ENCODE measurements around the gene RNF130.

The RNF130 gene, protein sequence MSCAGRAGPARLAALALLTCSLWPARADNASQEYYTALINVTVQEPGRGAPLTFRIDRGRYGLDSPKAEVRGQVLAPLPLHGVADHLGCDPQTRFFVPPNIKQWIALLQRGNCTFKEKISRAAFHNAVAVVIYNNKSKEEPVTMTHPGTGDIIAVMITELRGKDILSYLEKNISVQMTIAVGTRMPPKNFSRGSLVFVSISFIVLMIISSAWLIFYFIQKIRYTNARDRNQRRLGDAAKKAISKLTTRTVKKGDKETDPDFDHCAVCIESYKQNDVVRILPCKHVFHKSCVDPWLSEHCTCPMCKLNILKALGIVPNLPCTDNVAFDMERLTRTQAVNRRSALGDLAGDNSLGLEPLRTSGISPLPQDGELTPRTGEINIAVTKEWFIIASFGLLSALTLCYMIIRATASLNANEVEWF

DNA sequence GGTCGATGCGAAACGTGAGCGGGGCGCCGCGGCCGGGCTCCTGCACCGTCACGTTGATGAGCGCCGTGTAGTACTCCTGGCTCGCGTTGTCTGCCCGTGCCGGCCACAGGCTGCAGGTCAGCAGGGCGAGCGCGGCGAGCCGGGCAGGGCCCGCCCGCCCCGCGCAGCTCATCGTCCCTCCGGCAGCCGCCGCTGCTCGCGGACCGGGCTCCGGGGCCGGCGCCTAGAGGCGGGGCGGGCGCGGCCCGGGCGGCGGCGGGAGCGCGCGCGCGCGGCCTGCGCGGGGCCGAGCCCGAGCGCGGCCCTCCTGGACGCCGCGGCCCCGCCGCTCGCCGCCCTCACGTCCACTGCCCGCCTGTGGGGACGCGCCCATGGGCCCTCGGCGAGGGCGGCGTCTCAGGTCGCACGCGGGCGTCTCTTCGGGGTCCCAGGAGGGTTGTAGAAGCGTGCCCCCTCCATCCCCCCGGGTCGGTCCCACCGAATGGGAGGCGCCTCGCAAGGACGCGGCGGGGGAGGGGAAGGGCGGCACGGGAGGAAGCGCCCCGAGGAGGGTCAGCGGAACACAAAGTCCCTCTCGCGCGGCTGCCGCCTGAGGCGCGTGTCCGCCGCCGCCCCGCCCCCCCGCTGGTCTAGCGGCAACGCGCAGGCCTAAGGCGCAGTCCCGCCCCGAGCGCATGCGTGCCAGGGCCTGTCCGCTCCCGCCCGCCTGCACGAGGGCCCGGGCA lies at the start of gene RNF130:
Gene RNF130, minus strand, starts transcription at position 229 of the 725 bp plus-strand sequence. Its CDS starts 57 bp downstream, at position 172.
- Mint-ChIP-seq H3K27ac (peak within 1 kb of the TSS; percentile 48 to 90), H3K9me3 (peaks cover 4 to 15% of the 10 kb centered on the region in 2 donors)
- peak; percentile 90 for ATAC-seq

DNA sequence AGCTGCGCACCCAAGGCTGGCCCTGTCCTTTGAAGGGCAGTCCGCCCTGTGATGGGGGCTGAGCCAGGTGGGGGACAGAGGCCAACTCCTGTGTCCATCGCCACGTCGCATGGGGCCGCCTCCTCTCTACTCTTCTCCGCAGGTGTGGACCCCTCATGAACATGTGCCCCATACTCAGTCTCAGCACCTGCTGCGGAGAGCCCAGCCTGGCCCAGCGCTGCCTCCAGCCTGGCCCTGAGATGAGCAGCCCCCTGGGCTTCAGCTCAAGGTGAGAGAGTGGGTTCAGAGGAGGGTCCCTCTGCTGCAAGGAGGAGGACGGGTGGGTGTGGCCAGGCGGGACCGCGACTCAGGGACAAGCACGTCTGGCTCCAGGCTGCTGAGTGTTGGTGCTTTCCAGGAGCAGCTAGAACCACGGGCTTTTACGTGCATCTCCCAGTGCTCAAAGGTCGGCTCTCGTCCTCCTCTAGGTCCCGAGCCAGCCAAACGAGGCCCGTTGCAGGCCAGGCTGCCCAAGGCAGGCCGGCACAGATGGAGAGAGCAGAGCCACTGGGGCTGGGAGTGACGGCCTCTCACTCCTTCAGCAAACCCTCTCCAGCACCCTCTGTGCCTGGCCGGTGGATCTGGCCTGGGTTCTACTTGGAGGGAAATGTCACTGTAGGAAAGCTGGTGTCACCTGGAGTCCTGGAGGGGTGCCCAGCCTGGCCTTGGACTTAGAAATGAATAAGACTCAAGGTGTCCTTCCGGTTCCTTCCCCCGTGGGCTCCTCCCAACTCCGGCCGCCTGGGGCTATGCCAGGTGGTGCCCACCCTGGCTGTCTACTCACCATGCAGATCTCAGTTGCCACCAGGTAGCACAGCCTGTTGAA lies 48.9 kb upstream of the RNF130 start:
- peaks cover 17% of the 10 kb centered on the region for H3K27me3 Mint-ChIP-seq

More for the DNA sequence above, at the start of gene RNF130:
- peak; percentile 92 to 93 for DNase-seq
- Mint-ChIP-seq H3K27me3 (no peaks in the 10 kb centered on the region), H3K4me1 (peaks cover 27% of the 10 kb centered on the region), H3K4me3 (peak within 1 kb of the TSS; percentile 89)

DNA sequence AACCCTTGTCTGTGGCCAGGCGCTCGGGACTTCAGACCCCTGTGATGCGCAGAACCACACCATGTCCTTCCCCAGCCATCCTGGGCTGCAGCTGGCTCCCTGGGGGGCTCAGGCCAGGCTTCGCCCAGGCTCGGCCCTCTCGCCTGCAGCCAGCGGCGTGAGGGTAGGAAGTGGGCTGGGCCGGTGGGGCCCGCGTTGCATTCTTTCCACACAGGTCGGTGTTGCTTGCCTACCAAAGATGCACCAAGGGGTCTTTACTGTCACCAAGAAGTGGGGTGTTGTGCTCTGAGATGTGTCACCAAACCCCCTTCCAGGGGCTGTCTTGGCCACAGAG lies 48.3 kb upstream of the RNF130 start:
- H3K27me3 Mint-ChIP-seq: peaks cover 11% of the 10 kb centered on the region
- H3K9me3 Mint-ChIP-seq: no peaks in the 10 kb centered on the region
- DNase-seq: no peak
- H3K27ac Mint-ChIP-seq: no peak overlapping the region
- no peaks in the 10 kb centered on the region for H3K4me1 Mint-ChIP-seq
- ATAC-seq: peak; percentile 9
- no peak overlapping the region for H3K4me3 Mint-ChIP-seq

More for the DNA sequence above, 48.9 kb upstream of the RNF130 start:
- no peaks in the 10 kb centered on the region for H3K9me3 Mint-ChIP-seq
- H3K4me3 Mint-ChIP-seq: no peak overlapping the region
- ATAC-seq (peak; percentile 12), DNase-seq (no peak)
- no peak overlapping the region for H3K27ac Mint-ChIP-seq
- H3K4me1 Mint-ChIP-seq: no peaks in the 10 kb centered on the region

DNA sequence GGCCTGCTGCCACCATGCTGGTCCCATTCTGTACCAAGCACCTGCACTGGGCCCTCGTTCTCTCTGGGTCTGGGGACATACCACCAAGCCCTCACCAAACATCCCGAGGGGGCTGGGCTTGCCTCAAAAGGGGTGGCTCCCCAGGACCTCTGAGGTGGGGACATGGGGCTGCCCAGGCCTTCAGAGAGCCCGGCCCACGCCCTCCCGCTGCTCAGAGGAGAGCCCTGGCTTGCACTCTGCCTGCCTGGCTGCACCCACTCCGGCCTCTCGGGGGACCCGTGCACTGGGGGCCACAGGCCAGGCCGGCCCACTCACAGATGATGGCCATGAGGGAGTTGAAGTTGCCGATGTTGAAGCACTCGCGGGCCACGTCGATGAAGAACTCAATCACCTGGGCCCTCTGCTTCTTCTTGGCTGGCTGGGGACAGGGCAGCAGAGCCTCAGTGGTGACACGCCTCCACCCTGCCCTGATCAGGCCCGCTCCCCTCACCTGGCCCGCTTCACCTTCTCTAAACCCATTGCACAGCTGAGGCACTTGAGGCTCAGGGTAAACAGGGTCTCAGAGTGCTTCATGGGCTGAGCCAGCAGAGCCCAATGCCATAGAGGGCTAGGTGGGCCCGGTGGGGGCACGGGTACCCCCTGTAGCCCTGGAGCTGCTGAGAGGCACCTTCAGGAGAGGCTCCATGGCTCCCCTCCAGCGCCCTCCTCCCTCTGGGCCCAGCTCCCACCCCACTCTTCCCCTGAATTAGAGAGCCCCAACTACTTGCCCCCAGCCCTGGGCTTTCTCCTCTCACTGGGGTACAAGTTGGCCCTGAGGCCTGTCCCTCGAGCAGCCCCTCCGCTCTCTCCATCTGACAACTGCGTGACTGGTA lies 47.7 kb upstream of the RNF130 start:
- DNase-seq (no peak), ATAC-seq (peak; percentile 41)
- no peaks in the 10 kb centered on the region for H3K9me3 Mint-ChIP-seq
- no peaks in the 10 kb centered on the region for H3K4me1 Mint-ChIP-seq
- peaks cover 5% of the 10 kb centered on the region for H3K27me3 Mint-ChIP-seq
- H3K27ac Mint-ChIP-seq: no peak overlapping the region
- no peak overlapping the region for H3K4me3 Mint-ChIP-seq

DNA sequence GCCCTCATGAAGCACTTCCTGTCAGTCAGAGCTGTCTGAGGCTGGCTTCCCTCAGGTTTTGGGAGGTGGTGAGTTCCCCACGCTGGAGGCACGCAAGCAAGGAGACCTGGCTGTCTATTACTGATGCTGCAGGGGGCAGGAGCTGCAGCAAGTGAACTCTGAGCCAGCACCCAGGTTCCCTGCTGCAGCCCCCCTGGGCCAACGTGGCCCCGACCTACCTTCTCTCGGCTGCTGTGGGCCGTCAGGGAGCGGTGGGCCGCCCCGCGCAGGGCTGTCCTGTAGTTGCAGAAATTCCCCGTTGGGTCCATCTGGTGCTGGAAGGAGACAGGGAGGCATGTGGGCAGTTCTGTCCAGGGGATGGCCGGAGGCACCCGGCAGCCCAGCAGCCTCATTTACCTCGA lies 46.8 kb upstream of the RNF130 start:
- no peaks in the 10 kb centered on the region for H3K9me3 Mint-ChIP-seq
- DNase-seq (no peak), ATAC-seq (no peak)
- no peaks in the 10 kb centered on the region for H3K4me1 Mint-ChIP-seq
- no peak overlapping the region for H3K4me3 Mint-ChIP-seq
- H3K27me3 Mint-ChIP-seq: no peaks in the 10 kb centered on the region
- H3K27ac Mint-ChIP-seq: no peak overlapping the region

DNA sequence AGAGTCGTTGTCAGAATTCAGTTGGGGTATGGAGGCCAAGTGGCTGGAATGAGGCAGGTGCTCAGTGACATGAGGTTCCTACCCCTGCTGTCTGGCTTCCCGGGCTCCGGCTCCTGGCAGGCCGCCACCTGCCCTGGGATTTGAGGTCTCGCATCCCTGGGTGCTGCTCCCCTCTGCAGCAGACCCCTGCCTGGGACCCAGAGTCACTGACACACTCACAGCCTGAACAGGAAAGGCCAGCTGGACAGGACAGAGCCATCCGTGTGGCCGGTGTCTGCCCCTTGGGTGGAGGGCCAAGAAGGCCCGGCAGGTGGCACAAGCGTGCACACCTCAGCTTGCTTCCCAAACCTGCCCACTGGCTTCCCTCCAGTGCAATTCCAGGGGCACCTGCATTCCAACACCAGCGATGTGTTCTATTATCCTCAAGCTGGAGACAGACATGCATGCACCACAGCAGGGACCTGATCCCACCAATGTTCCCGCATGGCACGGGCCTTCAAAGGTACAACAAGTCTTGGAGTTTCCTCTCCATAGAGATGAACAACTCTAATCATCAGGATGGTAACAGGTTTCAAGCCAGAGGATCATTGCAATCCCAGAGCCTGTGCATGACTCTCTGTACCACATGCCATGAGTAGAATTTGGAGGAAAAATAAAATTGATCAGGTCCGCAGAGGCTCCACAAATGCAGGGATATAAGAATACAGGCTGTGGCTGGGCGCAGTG lies 45.6 kb upstream of the RNF130 start:
- Mint-ChIP-seq H3K27me3 (no peaks in the 10 kb centered on the region), H3K9me3 (no peaks in the 10 kb centered on the region), H3K27ac (no peak overlapping the region), H3K4me3 (no peak overlapping the region), H3K4me1 (no peaks in the 10 kb centered on the region)
- ATAC-seq (no peak), DNase-seq (no peak)

DNA sequence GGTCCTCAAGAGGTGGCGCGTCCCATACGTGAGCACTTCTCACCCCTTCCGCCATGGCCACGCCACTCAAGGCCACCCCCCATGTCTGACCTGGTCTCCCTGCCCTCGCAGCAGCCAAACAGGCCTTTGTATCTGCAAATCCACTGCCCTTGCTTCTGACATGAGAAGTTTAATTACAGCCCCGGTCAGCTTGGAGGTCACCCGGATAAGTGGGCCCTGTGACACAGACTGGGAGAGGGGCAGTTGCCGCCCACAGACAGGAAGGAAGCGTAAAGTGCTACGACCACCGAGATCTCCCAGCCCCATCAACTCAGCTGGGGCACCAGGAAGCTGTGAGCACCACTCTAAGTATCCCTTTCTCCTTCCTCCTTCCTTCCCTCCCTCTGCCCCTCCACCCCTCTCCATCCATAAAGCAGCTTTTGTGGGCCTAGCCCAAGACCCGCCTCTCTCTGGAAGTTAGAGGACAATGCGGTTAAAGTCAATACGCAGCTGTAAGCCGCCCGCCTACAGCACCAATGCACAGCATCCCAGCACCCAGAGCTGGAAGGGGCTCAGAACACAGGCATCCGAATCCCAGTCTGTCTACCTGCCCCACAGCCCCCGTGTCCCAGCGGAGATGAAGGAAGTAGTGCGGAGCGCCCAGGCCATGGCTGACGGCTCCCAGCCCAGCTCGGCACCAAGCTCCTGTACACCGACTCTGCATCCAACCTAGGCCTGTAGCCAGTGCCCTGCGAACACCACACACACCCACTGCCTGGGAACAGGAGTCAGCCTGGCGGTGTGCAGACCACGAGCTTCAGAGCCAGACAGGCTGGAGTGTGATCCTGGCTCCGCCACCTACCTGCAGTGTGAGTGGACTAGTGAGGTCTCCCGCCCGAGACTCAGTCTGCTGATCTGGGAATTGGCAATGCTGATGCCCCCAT lies 44.8 kb upstream of the RNF130 start:
- no peaks in the 10 kb centered on the region for H3K27me3 Mint-ChIP-seq
- ATAC-seq (no peak), DNase-seq (no peak)
- H3K4me1 Mint-ChIP-seq: no peaks in the 10 kb centered on the region
- no peak overlapping the region for H3K27ac Mint-ChIP-seq
- H3K4me3 Mint-ChIP-seq: no peak overlapping the region
- no peaks in the 10 kb centered on the region for H3K9me3 Mint-ChIP-seq

DNA sequence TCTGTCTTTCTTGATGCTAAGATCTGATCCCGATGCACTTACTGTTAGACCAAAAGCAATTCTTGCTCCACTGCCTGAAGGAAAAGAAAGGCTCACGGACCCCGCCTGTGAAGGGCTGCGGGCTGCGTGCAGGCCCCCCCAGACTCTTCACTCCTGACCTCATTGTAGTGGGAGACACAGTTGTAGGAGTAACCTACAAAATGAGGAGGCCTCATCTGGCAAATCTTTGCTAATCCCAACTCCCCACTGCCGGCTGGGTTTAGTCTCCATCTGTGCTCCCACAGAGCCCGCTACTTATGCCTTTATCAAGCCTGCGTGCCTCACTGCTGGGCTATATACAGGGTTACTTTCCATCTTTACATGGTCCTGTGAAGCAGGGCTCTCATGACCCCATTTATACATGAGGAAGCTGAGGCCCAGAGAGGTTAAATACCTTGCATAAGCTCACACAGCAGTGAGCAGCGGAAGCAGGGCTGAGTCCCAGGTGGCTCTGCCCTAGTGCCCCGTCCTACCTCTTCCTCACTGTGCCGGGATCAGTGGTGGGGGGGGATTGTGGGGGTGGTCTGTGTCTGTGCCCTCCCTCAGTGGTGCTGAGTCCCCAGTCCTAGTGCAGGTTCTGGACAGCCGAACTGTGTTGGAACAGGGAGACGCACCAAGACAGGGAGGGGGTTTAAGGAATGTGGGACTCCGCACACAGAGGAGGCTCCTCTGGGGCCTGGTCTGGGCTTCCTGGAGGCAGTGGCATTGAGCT lies 43.9 kb upstream of the RNF130 start:
- Mint-ChIP-seq H3K27me3 (no peaks in the 10 kb centered on the region), H3K27ac (no peak overlapping the region)
- DNase-seq: no peak

DNA sequence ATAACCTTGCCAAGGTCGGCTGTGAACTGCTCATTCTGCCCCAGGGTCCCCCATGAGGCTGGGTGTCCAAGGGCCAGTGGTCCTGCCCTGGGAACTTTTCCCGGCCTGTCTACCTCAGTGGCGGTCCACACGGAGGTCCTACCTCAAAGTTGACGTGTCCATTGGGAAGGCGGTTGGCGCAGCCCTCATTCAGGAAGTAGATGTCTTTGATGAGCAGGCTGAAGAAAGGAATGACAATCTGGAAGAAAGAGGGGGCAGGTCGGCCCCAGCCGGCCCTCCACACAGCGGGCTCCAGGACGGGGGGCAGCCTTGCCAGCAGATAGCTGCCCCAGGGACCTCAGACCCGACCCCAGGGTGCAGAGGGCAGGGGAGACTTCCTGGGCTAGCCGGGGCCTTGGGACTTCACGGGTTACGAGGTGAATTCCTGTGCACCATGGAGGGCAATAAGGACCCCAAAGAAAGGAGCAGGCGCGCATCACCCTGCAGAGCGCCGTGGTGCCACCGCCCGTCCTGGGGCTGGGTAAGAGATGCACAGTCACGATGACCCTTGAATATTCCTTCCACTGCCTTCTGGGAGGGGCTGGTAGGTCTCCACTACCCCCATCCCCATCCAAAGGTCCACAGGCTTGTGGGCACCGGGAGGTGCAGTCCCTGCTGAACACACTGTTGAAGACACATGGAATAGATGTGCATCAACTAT lies 42.9 kb upstream of the RNF130 start:
- Mint-ChIP-seq H3K27me3 (no peaks in the 10 kb centered on the region), H3K9me3 (no peaks in the 10 kb centered on the region), H3K4me3 (no peak overlapping the region), H3K4me1 (no peaks in the 10 kb centered on the region), H3K27ac (no peak overlapping the region)
- no peak for DNase-seq
- no peak for ATAC-seq

More for the DNA sequence above, 43.9 kb upstream of the RNF130 start:
- Mint-ChIP-seq H3K4me3 (no peak overlapping the region), H3K4me1 (no peaks in the 10 kb centered on the region), H3K9me3 (no peaks in the 10 kb centered on the region)
- ATAC-seq: no peak

DNA sequence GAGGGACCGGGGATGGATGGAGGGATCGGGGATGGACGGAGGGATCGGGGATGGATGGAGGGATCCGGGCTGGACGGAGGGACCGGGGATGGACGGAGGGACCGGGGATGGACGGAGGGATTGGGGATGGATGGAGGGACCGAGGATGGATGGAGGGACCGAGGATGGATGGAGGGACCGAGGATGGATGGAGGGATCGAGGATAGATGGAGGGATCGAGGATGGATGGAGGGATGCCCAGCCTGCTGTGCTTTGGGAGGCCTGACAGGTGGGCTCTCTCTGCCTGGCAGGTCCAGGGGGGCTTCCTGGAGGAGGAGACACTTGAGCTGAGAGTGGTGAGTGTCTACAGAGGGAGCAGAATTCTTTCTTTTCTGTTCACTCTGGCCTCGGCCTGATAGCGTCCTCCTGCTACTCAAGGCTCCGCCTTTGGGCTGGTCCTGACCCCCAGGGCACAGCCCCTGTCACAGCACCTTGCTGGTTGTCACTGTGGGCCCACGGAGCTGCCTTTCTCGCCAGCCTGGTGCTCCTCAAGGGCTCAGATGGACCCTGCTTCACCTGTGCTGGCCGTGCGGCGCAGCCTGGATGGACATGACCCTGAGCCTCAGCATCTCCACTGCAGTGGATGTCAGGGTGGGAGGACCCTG lies 42.2 kb upstream of the RNF130 start:
- DNase-seq (no peak), ATAC-seq (no peak)
- Mint-ChIP-seq H3K27ac (no peak overlapping the region), H3K4me1 (no peaks in the 10 kb centered on the region), H3K9me3 (no peaks in the 10 kb centered on the region), H3K27me3 (no peaks in the 10 kb centered on the region), H3K4me3 (no peak overlapping the region)

DNA sequence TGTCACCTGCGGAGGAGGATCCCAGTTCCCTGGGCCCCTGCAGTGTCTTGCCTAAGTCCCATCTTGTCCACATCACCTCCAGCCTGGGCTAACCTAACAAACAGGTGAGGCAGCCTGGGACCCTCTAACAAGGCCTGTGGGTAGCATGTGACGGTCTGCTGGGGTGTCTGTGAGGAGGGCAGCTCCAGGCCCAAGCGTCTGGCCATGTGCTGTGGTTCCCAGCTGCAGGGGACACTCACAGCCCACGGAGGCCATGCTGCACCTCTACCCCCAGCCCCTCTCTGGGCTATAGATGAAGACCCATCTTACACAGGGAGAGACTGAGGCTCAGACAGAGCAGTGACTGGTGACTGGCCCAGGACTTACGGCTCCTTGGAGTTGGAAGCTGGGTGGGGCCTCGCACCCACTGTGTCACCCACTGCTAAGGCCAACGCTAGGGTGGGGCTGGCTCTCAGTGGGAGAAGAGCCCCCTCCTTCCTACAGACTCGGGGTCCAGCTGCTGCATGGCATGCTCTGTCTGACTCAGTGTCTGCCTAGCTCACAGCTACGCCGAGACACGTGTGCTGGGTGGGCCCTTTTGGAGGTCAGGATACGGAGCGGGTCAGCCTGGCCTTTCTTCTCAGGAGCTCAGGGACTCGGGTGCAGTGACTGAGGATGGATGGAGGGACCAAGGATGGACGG lies 40.8 kb upstream of the RNF130 start:
- Mint-ChIP-seq H3K9me3 (peaks cover under 1 to 5% of the 10 kb centered on the region in 2 donors), H3K4me3 (no peak overlapping the region), H3K27ac (peak overlapping the region in 1 of 2 donors; percentile 93), H3K27me3 (no peaks in the 10 kb centered on the region), H3K4me1 (no peaks in the 10 kb centered on the region)
- DNase-seq (no peak), ATAC-seq (peak; percentile 23)

Data from stimulated activated naive CD8-positive, alpha-beta T cell treated with anti-CD3 and anti-CD28 coated beads, Interleukin-15, amount 100 ng/mL, for 72 hours (primary cell).